Osteocyte (in vitro differentiated cells): Measurements from ENCODE around the gene HNRNPF. TPM values are rescaled to one million over a fixed set of nuclear protein-coding genes. Genes with fewer than 3 reads are reported as not detected.
"Not testable (repeated sequence)": the region's sequence is repeated elsewhere in the genome, so short reads cannot be mapped to it uniquely, and the experiment has no call there.

Experiments
- DNase-seq: peaks from one replicate; pipeline ENCODE4 v3.0.0; 2021; ENCODE audit warnings: mixed read lengths; ENCODE audit not compliant: unreplicated experiment; ENCODE audit errors: extremely low spot score
- H3K27ac Mint-ChIP-seq: one replicate; pipeline ENCODE4 v1.8.0; 2021; ENCODE audit warnings: mild to moderate bottlenecking, mixed read lengths; ENCODE audit not compliant: unreplicated experiment
- H3K27me3 Mint-ChIP-seq: one replicate; pipeline ENCODE4 v1.8.0; 2021; ENCODE audit warnings: mixed read lengths; ENCODE audit not compliant: unreplicated experiment
- H3K36me3 Mint-ChIP-seq: one replicate; pipeline ENCODE4 v1.8.0; 2021; ENCODE audit warnings: mixed read lengths; ENCODE audit not compliant: unreplicated experiment
- H3K4me1 Mint-ChIP-seq: one replicate; pipeline ENCODE4 v1.8.0; 2021; ENCODE audit warnings: mixed read lengths; ENCODE audit not compliant: unreplicated experiment
- H3K4me3 Mint-ChIP-seq: one replicate; pipeline ENCODE4 v1.8.0; 2021; ENCODE audit warnings: mild to moderate bottlenecking, moderate library complexity, mixed read lengths; ENCODE audit not compliant: unreplicated experiment
- H3K9me3 Mint-ChIP-seq: one replicate; pipeline ENCODE4 v1.8.0; 2021; ENCODE audit warnings: mixed read lengths; ENCODE audit not compliant: unreplicated experiment
- CTCF ChIP-seq: fragments of 200-600 bp; sonication (generic); IDR thresholded peaks from 2 replicates; pipeline ENCODE4 v1.5.0; 2021; ENCODE audit warnings: antibody characterized with exemption, mild to moderate bottlenecking, moderate library complexity
- total RNA-seq: library from RNA; stranded (reverse); gene quantifications from 2 replicates; pipeline ENCODE4 v1.2.1, GENCODE V29; 2021

HNRNPF gene
- total RNA-seq, 1 donor from 2014 or later = 189 TPM

GRCh38 chr10:43452356-43452914 is 43.4 kb upstream of the HNRNPF start:
- Mint-ChIP-seq H3K9me3 (no peaks in the 10 kb centered on the region), H3K27ac (no peak overlapping the region), H3K4me3 (no peak overlapping the region), H3K36me3 (no peaks in the 10 kb centered on the region), H3K4me1 (peaks cover 18% of the 10 kb centered on the region), H3K27me3 (no peaks in the 10 kb centered on the region)
- no peak for TF ChIP-seq CTCF
- DNase-seq = no peak

GRCh38 chr10:43448742-43449141 is 39.8 kb upstream of the HNRNPF start:
- Mint-ChIP-seq H3K9me3 (no peaks in the 10 kb centered on the region), H3K27ac (no peak overlapping the region), H3K27me3 (no peaks in the 10 kb centered on the region), H3K36me3 (peaks cover 7% of the 10 kb centered on the region), H3K4me1 (peaks cover 2% of the 10 kb centered on the region), H3K4me3 (no peak overlapping the region)
- TF ChIP-seq CTCF = no peak
- DNase-seq = no peak

- not testable (repeated sequence) for H3K4me1 Mint-ChIP-seq, H3K27ac Mint-ChIP-seq, DNase-seq, H3K4me3 Mint-ChIP-seq, H3K36me3 Mint-ChIP-seq, H3K27me3 Mint-ChIP-seq, H3K9me3 Mint-ChIP-seq
Observed at GRCh38 chr10:43446219-43447017, 37.4 kb upstream of the HNRNPF start.

GRCh38 chr10:43444897-43445466 is 36.0 kb upstream of the HNRNPF start:
- H3K27ac Mint-ChIP-seq = no peak overlapping the region
- no peaks in the 10 kb centered on the region for H3K27me3 Mint-ChIP-seq
- no peak for DNase-seq
- H3K4me1 Mint-ChIP-seq = peaks cover 2% of the 10 kb centered on the region
- H3K9me3 Mint-ChIP-seq = no peaks in the 10 kb centered on the region
- no peak for TF ChIP-seq CTCF
- no peak overlapping the region for H3K4me3 Mint-ChIP-seq
- peaks cover 7% of the 10 kb centered on the region for H3K36me3 Mint-ChIP-seq

- H3K36me3 Mint-ChIP-seq = peaks cover 7% of the 10 kb centered on the region
- H3K4me3 Mint-ChIP-seq = no peak overlapping the region
- DNase-seq = no peak
- H3K27me3 Mint-ChIP-seq = no peaks in the 10 kb centered on the region
- H3K27ac Mint-ChIP-seq = no peak overlapping the region
- H3K9me3 Mint-ChIP-seq = no peaks in the 10 kb centered on the region
- TF ChIP-seq CTCF = no peak
- H3K4me1 Mint-ChIP-seq = peaks cover 2% of the 10 kb centered on the region
Observed at GRCh38 chr10:43444323-43444722, 35.3 kb upstream of the HNRNPF start.
